Measurements from ENCODE around the gene PTPRK. TPM values are rescaled to one million over a fixed set of nuclear protein-coding genes. Genes with fewer than 3 reads are reported as not detected.

The PTPRK gene
- total and polyA plus RNA-seq, 2 experiments from 2014 or later, result 26.9 to 56.4 TPM

DNA sequence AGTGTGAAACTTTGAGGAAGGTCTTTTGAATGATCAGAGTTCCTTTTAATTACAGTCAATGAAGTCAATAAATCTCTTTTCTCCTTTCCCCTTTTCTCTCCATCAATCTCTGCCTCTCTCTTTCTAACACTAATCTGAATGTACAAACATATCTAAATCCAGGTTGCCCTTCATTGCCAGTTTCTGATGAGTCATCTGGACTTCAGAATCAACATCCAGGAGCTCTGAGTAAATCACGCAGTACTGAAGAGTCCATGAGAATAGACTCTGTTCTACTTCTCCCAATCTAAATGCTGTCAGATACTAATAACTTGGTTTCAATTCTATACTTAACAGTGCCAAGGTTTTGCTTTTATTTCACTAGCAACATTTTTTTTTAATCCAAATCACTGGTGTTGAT, 380.9 kb downstream of the PTPRK start (continued):
- no peak for TF ChIP-seq REST (IDR thresholded peaks at IDR 0.05; ENCODE audit: unreplicated experiment)
- no peak for TF ChIP-seq NANOG (IDR thresholded peaks at IDR 0.05; ENCODE audit: borderline replicate concordance)
- TF ChIP-seq STAT1 (IDR thresholded peaks at IDR 0.05; ENCODE audit: unreplicated experiment), result no peak
- TF ChIP-seq POLR2AphosphoS5 (IDR thresholded peaks at IDR 0.05; ENCODE audit: low read depth), result no peak
- TF ChIP-seq JUNB (IDR thresholded peaks at IDR 0.05; ENCODE audit: unreplicated experiment), result no peak

- H3K79me2 ChIP-seq (replicated peaks; ENCODE audit: insufficient read depth), result no peaks in the 10 kb centered on the region
- H3F3A ChIP-seq (replicated peaks; ENCODE audit: low read depth), result no peaks in the 10 kb centered on the region
- no peak overlapping the region for H3K4me3 Mint-ChIP-seq
- no peak overlapping the region for H3K27ac Mint-ChIP-seq
- peaks cover 3% of the 10 kb centered on the region; the same call in 2 of the 3 replicates for H3K4me1 Mint-ChIP-seq
- no peaks in the 10 kb centered on the region for H4K20me1 ChIP-seq (replicated peaks; ENCODE audit: insufficient read depth)
- H3K4me3 ChIP-seq, result no peak overlapping the region
- no peak overlapping the region for H3K4me2 ChIP-seq
- H3K36me3 Mint-ChIP-seq (ENCODE audit: low read depth), result no peaks in the 10 kb centered on the region
- no peaks in the 10 kb centered on the region for H3K36me3 ChIP-seq (ENCODE audit: insufficient read depth)
- peaks cover 2% of the 10 kb centered on the region for H3K27me3 Mint-ChIP-seq (ENCODE audit: insufficient read depth, low read depth, poor library complexity)
- ATAC-seq (no peak), DNase-seq (ENCODE audit: low spot score) (no peak)
- H3K9me2 ChIP-seq (ENCODE audit: insufficient read depth), result no peaks in the 10 kb centered on the region; the same call in 1 of the 2 replicates
- H3K27me3 ChIP-seq (ENCODE audit: insufficient read depth), result no peaks in the 10 kb centered on the region
- H3K27ac ChIP-seq (ENCODE audit: low read depth), result no peak overlapping the region
- H3K9me3 Mint-ChIP-seq, result no peaks in the 10 kb centered on the region
- H2AFZ ChIP-seq, result no peak overlapping the region
- H3K4me1 ChIP-seq (ENCODE audit: insufficient read depth), result peaks cover 8% of the 10 kb centered on the region; the same call in 1 of the 2 replicates
- TF ChIP-seq CTCF (conservative IDR thresholded peaks at IDR 0.05; ENCODE audit: low read depth in 2 of 2) (no peak), JUNB (IDR thresholded peaks at IDR 0.05; ENCODE audit: unreplicated experiment) (no peak), STAT1 (IDR thresholded peaks at IDR 0.05; ENCODE audit: unreplicated experiment) (no peak), ZNF114 (CRISPR knock-in tag; IDR thresholded peaks at IDR 0.05) (no peak), POLR2AphosphoS5 (IDR thresholded peaks at IDR 0.05; ENCODE audit: low read depth) (no peak), NANOG (IDR thresholded peaks at IDR 0.05; ENCODE audit: borderline replicate concordance) (no peak), CREB1 (CRISPR knock-in tag; IDR thresholded peaks at IDR 0.05; ENCODE audit: low read depth) (no peak), EZH2 (IDR thresholded peaks at IDR 0.05; ENCODE audit: low read depth, unreplicated experiment) (no peak), ZNF331 (CRISPR knock-in tag; IDR thresholded peaks at IDR 0.05; ENCODE audit: low read depth) (no peak)
- TF ChIP-seq, protein P1, sequence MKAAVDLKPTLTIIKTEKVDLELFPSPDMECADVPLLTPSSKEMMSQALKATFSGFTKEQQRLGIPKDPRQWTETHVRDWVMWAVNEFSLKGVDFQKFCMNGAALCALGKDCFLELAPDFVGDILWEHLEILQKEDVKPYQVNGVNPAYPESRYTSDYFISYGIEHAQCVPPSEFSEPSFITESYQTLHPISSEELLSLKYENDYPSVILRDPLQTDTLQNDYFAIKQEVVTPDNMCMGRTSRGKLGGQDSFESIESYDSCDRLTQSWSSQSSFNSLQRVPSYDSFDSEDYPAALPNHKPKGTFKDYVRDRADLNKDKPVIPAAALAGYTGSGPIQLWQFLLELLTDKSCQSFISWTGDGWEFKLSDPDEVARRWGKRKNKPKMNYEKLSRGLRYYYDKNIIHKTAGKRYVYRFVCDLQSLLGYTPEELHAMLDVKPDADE (IDR thresholded peaks at IDR 0.05), result no peak
- TF ChIP-seq, protein P2, sequence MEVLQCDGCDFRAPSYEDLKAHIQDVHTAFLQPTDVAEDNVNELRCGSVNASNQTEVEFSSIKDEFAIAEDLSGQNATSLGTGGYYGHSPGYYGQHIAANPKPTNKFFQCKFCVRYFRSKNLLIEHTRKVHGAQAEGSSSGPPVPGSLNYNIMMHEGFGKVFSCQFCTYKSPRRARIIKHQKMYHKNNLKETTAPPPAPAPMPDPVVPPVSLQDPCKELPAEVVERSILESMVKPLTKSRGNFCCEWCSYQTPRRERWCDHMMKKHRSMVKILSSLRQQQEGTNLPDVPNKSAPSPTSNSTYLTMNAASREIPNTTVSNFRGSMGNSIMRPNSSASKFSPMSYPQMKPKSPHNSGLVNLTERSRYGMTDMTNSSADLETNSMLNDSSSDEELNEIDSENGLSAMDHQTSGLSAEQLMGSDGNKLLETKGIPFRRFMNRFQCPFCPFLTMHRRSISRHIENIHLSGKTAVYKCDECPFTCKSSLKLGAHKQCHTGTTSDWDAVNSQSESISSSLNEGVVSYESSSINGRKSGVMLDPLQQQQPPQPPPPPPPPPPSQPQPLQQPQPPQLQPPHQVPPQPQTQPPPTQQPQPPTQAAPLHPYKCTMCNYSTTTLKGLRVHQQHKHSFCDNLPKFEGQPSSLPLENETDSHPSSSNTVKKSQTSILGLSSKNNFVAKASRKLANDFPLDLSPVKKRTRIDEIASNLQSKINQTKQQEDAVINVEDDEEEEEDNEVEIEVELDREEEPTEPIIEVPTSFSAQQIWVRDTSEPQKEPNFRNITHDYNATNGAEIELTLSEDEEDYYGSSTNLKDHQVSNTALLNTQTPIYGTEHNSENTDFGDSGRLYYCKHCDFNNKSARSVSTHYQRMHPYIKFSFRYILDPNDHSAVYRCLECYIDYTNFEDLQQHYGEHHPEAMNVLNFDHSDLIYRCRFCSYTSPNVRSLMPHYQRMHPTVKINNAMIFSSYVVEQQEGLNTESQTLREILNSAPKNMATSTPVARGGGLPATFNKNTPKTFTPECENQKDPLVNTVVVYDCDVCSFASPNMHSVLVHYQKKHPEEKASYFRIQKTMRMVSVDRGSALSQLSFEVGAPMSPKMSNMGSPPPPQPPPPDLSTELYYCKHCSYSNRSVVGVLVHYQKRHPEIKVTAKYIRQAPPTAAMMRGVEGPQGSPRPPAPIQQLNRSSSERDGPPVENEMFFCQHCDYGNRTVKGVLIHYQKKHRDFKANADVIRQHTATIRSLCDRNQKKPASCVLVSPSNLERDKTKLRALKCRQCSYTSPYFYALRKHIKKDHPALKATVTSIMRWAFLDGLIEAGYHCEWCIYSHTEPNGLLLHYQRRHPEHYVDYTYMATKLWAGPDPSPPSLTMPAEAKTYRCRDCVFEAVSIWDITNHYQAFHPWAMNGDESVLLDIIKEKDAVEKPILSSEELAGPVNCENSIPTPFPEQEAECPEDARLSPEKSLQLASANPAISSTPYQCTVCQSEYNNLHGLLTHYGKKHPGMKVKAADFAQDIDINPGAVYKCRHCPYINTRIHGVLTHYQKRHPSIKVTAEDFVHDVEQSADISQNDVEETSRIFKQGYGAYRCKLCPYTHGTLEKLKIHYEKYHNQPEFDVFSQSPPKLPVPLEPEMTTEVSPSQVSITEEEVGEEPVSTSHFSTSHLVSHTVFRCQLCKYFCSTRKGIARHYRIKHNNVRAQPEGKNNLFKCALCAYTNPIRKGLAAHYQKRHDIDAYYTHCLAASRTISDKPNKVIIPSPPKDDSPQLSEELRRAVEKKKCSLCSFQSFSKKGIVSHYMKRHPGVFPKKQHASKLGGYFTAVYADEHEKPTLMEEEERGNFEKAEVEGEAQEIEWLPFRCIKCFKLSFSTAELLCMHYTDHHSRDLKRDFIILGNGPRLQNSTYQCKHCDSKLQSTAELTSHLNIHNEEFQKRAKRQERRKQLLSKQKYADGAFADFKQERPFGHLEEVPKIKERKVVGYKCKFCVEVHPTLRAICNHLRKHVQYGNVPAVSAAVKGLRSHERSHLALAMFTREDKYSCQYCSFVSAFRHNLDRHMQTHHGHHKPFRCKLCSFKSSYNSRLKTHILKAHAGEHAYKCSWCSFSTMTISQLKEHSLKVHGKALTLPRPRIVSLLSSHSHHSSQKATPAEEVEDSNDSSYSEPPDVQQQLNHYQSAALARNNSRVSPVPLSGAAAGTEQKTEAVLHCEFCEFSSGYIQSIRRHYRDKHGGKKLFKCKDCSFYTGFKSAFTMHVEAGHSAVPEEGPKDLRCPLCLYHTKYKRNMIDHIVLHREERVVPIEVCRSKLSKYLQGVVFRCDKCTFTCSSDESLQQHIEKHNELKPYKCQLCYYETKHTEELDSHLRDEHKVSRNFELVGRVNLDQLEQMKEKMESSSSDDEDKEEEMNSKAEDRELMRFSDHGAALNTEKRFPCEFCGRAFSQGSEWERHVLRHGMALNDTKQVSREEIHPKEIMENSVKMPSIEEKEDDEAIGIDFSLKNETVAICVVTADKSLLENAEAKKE (CRISPR knock-in tag; IDR thresholded peaks at IDR 0.05), result no peak
Measured at GRCh38 chr6:128138694-128139093, 381.7 kb downstream of the PTPRK start.
